HG03457 (cell line): Measurements from ENCODE around the gene C8A.

ENCODE experiments used
- ATAC-seq: cut with Tn5 transposase; IDR thresholded peaks from one replicate; pipeline ENCODE4 v1.9.1; 2021; ENCODE audit warnings: moderate number of reproducible peaks; ENCODE audit not compliant: unreplicated experiment

C8A gene

GRCh38 chr1:56836359-56836758 lies 18.2 kb upstream of the C8A start:
- ATAC-seq: no peak

GRCh38 chr1:56837244-56837939 lies 17.2 kb upstream of the C8A start:
- no peak for ATAC-seq

DNA sequence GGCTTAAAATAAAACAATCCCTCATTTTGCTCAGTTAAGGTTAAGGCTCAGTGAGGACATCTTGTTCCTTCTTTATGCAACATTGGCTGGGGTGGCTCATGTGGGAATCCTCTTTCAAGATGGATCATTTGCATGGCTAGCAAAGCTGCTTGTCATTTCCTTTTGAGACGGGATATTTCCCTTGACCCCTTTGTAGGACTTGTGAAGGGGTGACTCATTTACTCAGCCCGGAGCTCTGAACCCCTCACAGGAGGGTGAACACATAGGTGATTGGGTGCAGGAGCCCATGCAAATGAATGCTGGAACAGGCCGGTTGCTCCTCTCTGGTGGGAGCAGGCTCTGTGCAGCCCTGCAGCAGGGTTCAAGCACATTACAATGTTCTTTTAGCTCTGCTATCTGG lies 15.8 kb upstream of the C8A start:
- ATAC-seq: no peak

- ATAC-seq: no peak
Measured at GRCh38 chr1:56843544-56843943, 11.1 kb upstream of the C8A start.

DNA sequence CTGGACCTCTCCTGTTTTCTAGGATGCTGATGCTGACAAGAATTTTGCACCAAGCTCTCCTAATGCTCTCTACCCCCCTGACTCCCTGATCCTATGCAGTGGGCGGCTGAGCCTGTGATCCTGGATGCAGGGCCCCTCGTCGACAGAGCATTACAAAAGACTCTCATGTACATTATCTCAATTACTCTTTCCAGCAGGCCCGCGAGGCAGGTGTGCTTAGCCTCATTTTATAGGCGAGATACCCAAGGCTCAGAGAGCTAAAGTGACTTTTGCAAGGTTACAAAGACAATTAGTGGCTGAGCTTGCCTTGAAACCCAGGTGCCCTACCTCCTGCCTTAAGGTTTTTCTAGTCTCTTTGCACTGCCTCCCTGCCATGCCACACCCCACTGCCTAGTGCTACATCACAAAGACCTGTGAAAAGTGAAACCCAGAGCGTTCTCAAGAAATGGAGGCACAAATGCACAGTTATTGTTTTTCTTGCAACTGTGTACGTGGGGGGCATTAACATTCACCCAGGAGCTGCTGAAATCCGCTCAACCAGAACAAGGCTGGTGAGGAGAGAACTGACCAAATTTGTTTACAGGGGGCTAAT lies 10.0 kb upstream of the C8A start:
- no peak for ATAC-seq

DNA sequence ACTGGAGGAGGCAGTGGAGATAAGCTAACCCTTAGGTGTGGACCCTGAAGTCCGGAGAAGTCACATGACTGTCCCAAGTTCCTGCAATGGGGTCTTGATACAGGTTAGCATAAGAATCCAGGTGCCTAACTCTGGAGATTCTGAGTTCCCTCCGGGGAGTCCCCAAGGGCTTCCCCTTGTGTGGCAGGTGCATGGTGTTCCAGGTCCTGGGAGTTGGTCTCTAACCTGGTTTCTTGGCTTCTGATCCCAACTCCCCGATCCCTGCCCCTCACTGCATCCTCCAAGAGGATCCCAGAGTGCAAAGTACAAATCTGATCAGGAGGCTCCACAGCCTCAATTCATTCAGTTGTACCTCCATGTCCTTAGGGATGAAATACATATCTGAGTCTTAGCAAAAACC lies 9.3 kb upstream of the C8A start:
- ATAC-seq: no peak

GRCh38 chr1:56849750-56850149 lies 4.8 kb upstream of the C8A start:
- ATAC-seq: no peak

DNA sequence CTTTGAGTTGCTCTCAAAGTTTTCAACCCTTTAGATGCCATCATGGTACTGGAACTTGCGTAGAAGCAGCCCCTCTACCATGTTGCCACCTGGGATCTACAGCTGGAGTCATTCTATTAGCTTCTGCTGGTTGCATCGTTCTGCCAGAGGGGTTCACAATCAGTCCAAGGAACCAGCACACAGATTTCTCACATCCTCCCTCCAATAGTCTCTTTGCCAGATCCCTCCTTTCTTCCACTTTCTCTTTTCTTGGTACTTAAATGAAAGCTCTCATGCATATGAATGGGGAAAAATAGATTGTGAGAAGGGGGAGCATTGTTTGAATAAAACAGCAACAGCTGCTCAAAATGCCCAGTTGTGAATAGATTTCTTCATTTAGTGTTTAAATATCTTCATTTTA lies 4.2 kb upstream of the C8A start:
- no peak for ATAC-seq

DNA sequence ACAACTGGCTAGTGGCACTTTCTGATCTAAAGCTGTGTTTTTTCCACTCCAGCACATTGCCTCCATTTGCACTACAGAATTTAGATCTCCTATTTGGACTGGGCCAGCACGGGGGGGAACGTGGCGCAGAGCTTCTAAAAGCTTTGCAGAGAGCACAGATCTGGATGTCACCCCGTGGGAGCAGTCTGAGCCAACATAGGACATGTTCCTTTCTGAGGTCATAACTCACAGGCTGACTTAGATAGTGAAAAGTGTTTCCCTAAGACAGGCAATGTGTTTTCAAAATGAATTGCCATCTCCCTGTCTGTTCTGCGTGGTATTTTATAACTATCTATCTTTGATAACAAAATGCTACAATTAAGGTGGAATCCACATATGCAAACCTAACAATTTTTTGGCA lies 3.7 kb upstream of the C8A start:
- no peak for ATAC-seq

- no peak for ATAC-seq
Measured at GRCh38 chr1:56852476-56852875, 2.1 kb upstream of the C8A start.

DNA sequence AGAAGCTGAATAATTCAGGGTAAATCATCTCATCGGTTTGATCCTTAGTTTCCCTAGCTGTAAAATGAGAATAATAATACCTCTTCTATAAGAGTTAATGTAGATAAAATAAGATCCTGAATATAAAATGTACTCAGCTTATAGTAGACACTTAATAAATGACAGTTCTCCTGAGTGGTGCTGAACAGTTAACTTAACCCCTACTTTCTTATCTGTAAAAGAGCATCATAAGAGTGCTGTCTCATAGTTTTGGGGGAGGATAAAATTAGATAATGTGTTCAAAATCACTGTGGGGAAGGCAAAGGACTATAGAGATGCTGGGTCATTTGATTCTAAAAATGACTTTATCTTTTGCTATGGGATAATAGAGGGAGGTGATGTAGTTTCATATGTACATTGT lies 593 bp downstream of the C8A start:
- ATAC-seq: no peak

DNA sequence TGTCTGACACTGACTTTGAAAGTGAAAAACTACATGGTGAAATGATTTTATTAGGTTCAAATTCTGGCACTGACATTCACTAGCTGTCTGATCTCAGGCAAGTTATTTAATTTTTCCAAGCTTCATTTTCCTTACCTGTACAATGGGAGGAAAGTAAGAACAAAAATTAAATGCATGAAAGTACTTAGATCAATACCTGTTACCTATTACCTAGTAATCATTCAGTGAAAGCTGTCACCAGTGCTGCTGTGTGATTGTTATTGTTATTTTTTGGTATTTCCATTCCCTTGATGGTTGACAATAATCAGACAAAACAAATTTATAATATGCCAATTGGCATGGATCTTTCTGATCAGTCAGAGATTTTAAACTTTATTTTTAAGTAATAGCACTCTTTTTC lies 1.6 kb downstream of the C8A start:
- no peak for ATAC-seq

DNA sequence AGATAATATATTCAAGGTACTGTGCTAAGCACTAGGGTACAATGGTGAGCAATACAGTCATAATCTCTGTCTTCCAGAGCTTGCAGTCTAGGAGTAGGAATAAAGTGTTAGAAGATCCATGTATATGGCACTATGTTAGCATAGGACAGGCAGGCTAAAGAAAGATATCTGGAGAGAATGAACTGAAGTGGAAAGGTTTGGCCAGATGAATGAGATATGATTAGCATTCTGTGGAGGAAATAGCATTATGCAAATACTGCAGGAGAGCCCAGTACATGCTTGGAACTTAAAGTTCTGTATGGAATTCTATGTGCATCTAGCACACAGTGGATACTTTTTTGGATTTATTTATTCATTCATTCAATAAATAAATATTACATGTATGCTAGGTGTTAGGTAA lies 4.7 kb downstream of the C8A start:
- no peak for ATAC-seq

DNA sequence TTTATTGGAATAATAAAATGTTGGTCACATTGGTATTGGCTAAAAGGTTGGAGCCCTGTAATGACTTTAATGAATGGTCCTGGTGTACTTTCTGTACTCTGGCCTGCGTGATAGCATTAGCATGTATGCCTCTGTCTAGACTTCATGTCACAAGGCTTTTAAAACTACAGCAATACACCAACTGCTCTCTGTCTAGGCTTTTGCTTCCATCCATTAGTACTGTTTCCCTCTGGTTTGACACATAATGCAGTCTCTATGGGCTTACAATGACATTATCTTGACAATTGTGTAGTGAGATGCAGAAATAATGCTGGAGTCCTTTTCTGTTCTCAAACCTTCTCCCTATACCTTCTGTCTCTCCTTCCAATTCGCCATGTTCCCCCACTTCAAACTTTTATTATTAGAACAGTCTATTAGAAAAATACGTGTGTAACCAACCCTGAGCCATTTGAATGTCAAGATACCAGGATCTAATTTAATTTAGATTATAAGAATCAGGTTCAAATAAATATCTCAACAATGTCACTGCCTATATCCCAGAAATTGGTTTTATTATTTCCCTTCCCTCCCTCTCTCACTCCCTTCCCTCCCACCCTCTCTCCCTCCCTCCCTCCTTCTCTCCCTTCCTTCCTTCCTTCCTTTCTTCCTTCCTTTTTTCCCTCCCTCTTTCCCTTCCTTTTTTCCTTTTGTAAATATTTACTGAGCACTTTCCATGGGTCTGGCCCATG lies 8.8 kb downstream of the C8A start:
- no peak for ATAC-seq

DNA sequence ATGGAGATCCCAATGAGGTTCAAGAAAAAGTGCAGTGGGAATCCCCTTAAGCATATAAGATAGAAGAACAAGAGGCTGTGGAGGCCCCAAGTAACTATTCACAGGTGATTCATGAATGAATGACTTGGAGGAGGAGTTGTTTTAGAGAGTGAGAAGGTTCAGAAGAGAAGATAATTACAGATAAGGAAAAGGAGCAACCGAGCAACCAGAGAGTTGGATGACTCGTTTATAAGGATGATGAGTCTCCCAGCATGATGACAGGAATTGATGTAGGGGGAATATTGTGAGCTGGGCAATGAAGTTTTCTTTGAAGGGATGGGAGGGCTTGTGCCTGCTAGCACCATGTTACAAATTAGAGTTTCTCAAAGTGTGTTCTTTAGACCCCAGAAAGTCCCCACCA lies 9.8 kb downstream of the C8A start:
- ATAC-seq: no peak

DNA sequence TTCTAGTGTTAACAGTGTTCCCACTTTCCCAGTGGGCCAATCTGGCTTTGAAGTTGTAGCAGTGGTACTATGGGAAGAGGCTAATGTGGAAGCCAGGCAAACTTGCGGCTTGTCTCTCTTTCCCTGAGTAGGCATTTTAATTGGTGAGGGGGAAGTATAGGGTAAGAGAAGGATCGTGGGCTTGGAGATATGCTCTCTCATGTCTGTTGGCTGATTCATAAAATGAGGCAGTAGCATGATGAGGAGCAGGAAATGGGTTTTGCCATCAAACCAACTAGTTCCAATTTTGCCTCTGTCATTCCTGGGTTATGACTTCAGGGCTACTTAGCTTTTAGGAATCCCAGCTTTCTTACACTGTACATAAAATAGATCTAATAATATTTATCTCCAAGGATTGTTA lies 12.1 kb downstream of the C8A start:
- ATAC-seq: no peak

GRCh38 chr1:56867491-56867890 lies 12.9 kb downstream of the C8A start:
- ATAC-seq: no peak

GRCh38 chr1:56868761-56869160 lies 14.2 kb downstream of the C8A start:
- ATAC-seq: no peak

GRCh38 chr1:56872597-56872996 lies 18.0 kb downstream of the C8A start:
- no peak for ATAC-seq

DNA sequence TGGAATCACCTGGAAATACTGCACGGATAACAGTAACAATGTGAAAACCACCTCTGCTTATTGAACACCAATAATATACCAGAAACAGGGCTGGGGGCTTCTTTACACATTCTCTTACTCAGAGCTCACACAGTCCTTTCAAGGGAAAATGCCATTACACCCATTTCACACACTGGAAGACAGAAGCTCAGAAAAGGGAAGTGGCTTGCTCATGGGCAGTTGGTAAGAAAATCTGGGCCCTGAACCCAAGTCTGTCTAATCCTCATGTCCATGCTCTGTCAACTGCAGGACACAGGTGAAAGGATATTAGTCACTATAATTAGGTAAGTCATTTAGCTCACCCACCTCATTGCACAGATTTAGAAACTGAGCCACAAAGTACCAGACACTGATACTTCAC lies 18.6 kb downstream of the C8A start:
- ATAC-seq: no peak

DNA sequence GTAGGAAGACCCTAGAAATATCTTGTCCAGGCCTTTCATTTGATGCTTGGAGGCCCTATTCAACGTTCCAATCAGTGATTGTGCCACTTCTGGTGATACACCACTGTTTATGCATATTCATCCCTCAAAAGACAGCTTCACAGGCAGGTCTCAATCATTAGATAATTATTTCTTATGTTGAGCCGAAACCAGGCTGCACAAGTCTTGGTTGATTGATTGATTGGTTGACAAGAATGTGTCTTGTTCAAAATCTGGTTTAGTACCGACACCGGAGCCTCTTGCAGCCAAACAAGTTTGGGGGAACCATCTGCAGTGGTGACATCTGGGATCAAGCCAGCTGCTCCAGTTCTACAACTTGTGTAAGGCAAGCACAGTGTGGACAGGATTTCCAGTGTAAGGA lies 20.1 kb downstream of the C8A start:
- no peak for ATAC-seq

DNA sequence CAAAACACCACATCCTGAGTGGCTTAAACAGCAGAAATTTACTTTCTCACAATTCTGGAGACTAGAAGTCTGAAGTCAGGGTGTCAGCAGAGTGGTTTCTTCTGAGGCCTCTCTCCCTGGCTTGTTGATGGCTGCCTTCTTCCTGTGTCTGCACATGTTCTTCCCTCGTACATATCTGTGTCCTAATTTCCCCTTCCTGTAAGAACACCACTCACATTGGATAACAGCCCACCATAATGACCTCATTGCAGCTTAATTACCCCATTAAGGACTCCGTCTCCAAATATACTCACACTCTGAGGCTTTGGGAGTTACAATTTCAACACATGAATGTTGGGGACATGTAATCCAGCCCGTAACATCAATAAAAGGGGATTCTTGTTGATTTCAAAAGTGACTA lies 23.4 kb downstream of the C8A start:
- no peak for ATAC-seq
